ENCODE data around the gene FGF2.

GRCh38 chr4:122838034-122838433 is 11.4 kb downstream of the FGF2 start:
- TF ChIP-seq SIN3A (IDR thresholded peaks at IDR 0.05; ENCODE audit: borderline replicate concordance, insufficient read depth, low read length) (no peak), POLR2AphosphoS5 (IDR thresholded peaks at IDR 0.05; ENCODE audit: low read depth, low read length) (no peak), REST (IDR thresholded peaks at IDR 0.05; ENCODE audit: insufficient read depth in 1 of 2, low read depth in 2 of 2, low read length in 2 of 2) (peak in 1 of 2 experiments; percentile 81; a peak in 2 of 4 replicates), TAF1 (IDR thresholded peaks at IDR 0.05; ENCODE audit: borderline replicate concordance, insufficient read depth, low read length) (no peak), FOXP2 (optimal IDR thresholded peaks at IDR 0.05; ENCODE audit: borderline replicate concordance, extremely low read depth, extremely low read length, insufficient read depth) (no peak)

Measured in PFSK-1 (cell line).